ENCODE results near the gene PLEKHB1.

PLEKHB1 gene, protein sequence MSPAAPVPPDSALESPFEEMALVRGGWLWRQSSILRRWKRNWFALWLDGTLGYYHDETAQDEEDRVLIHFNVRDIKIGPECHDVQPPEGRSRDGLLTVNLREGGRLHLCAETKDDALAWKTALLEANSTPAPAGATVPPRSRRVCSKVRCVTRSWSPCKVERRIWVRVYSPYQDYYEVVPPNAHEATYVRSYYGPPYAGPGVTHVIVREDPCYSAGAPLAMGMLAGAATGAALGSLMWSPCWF

DNA sequence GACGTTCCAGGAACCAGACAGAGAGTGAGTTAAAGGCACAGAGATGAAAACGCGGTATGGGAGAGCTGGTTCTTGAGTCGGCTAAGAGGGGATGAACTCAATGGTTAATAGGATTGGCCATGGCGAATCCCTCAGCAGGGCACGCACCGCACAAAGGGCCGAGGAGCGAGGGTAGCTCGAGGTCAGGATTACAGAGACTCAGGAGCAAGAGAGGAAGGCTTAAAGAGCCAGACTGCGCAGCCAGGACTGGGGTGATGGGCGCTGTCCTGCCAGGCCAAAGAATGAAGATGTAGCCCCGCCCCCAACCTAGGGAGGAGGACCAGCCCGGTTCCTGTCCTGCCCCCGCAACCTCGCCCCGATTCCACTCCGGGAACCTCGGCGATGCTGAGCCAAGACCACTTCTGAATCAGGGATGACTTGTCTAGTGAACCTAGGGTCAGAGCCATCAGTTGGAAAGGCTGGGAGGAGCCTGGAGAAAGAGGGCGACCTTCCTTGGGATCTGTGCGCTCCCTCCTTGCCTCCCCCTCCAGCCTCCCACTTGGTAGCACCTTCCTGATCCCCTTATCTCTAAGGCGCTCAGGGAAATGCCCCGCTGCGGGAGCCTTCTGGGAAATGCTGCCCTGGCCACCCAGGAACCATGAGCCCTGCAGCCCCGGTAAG lies at the start of gene PLEKHB1:
PLEKHB1 (plus strand) TSS at position 610 of the 660 bp plus-strand sequence; CDS start at position 638, 28 bp downstream.
- no peak for DNase-seq

DNA sequence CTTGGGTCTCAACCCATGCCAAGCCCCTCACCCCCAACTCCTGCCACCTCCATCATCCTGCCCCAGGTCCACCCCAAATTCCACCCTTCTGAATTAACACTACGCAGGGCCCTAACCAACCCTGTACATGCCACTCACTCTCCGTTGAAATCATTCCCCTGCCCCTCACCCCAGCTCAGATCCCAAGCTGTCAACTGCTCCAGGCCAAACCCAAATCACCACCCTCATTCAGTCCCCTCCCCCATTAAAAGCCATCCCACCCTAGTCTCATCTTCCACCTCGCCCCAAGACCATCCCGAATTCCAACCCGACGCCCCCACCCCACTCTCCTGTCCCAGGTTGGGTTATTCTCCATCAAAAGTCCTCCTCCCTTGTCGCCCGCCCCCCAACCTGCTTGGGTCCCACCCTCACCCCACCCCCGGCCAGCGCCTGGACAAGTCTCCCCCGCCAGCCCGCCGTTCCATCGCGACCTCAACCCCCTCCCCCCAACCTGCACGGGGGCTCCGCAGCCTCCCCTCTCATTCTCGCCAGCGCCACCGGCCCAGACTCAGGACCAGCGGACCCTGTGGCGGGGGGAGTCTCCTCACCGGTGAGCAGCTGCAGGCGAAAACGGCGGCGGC lies 48.9 kb upstream of the PLEKHB1 start:
- DNase-seq: no peak

DNA sequence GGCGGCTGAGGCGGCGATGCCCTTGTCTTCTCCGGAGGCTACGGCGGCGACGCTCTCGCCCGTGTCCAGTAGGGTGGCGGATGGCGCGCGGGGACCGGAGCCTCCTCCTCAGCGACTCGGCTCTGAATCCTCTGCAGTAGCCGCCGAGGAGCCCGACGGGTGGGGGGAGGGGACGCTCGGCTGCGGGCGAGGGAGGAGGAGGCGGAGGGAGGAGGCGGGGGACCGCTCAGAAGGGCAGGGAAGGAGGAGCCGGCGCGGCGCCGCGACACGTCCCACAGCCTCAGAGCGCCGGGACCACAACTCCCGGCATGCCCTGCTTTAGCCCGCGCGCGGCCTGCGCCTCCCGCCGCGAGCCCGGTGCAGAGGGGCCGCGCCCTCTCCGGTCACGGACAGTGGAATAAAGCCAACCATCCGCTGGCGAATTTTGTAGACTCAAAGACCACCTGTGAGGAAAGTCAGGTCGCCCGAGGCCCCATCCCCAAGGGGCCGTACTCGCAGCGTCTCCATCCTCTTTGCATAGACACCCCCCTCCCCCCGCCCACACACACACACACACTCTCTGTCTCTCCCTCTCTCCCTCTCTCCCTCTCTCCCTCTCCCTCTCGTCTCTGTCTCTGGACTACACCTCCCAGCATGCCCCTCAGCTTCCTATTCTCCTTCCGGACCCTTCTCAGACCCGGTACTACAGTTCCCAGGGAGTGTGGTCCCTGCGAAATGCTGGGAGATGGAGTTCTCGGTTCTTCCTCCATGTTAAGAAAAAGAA lies 48.2 kb upstream of the PLEKHB1 start, which contains the start of gene FAM168A:
FAM168A (minus strand) TSS at position 157 of the 763 bp plus-strand sequence. CDS start 129,638 bp downstream, outside the sequence.
- peak; percentile 81 to 92 (median 90) for DNase-seq

DNA sequence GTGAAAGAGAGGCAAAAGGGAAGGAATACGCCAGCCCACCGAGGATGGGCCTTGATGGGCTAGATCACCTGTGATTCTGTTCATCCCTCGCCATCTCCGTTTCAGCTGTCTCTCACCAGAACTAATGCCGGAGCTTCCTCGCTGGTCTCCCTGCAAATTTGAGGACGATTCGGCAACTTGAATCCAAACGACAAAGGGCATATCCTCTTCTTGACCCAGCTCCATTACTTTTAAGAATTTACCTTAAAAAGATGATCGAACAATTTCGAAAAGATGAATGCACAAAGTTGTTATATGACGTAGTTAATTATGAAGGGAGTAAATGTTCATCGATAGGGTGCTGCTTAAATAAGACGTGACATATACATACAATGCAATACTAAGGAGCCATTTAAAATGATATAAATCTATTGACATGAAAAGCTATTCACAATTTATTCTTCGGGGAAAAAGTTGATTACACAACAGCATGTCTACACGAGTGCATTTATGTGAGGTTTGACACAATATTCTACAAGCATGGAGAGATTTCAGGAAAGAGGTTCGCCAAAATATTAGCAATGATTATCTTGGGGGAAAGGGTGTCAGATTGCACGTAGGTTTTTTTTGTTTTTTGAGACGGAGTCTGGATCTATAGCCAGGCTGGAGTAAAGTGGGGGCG lies 47.5 kb upstream of the PLEKHB1 start:
- no peak for DNase-seq

DNA sequence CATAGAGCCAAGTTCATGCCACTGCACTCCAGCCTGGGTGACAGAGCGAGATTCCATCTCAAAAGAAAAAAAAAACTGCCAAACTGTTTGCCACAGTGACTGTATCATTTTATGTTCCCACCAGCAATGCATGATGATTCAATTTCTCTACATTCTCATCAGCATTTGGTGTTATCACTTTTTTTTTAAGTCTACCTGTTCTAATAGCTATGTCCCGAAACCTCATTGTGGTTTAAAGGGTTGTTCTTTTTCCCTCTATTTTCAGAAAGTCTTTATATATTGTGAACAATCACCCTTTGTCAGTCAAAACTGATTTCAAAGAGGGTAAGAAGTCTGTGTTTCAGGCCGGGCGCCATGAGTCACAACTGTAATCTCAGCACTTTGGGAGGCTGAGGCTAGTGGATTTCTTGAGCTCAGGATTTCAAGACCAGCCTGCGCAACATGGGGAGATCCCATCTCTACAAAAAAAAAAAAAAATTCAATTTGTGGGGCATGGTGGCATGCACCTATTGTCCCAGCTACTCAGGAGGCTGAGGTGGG lies 33.7 kb upstream of the PLEKHB1 start:
- DNase-seq: no peak

DNA sequence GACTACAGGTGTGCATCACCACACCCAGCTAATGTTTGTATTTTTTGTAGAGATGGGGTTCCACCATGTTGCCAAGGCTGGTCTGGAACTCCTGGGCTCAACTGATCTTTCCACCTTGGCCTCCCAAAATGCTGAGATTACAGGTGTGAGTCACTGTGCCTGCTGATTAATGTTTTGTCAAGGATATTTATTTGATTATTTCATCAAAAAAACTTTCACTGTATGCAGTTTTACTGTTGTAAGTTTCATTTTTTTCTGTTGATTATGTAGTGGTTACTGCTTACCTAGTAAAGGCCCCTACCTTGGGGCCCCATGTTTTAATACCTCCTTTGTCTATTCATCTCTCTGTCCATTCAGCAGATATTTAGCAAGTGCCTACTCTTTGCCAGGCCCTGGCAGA lies 31.8 kb upstream of the PLEKHB1 start:
- no peak for DNase-seq

DNA sequence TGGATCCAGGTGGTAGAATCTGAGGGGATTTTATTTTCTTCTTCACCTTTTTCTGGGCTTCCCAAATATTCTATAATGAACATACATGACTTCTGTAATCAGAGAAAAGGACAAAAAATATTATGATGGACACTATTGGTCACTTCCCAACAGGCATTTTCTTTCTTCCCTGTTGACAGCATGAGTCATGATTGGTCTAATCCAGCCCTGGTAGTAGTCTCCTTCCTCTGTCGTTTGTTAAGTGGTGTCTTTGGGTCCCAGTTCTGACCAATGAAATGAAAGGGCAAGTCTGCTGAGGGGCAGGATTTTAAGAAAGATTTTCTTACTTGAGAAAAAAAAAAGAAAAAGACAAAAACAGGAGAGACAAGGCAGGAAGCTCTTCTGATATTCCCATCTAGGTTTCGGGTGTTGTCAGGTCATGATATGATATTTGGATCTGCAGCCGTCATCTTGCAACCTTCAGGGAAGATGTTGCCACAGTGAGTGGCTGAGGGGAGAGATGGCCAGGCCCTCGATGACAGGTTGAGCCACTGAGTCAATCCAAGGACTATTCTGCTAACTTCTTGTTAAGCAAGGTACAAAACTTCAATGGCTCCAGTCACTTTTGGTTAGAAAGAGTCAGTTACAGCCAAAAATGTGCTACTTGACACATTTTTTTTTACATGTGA lies 23.3 kb upstream of the PLEKHB1 start:
- no peak for DNase-seq

DNA sequence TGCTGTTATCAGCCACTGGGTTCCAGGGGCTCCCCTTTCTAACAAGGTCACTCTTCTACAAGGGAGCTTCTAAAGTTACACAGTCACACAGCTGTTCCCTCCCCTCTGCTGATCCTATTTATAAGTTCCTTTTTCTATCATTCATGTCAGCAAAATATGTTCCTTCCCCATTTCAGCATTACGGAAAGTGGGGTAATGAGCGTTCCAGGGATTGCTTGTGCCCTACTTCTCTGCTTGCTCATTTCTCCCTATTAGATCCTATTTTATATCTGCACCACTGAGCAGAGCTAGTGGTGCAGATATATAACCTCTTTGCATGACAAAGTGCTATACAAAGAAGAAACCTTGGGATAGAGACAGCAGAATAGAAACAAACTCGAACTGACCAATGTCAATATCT lies 22.7 kb upstream of the PLEKHB1 start:
- DNase-seq: no peak

DNA sequence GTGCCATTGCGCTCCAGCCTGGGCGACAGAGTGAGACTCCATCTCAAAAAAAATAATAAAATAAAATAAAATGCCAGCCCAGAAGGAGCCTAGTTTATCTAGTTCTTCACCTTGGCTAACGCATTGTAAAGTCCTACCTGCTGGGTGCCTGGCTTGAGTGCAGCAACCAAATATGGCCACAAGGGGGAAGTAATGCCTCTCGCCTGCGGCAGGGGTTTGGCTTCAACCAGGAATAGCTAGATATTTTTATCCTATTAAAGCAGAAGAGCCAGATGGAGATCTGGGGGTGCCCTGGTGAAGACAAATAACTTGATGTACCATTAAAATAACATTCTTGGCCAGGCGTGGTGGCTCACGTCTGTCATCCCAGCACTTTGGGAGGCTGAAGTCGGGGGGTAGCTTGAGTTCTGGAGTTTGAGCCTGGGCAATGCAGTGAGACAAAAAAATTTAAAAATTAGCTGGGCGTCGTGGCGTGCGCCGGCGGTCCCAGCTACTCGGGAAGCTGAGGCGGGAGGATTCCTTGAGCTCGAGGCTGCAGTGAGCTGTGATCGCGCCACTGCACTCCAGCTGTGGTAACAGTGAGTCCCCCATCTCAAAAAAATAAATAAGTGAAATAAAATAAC lies 20.6 kb upstream of the PLEKHB1 start:
- peak; percentile 23 to 43 (median 40) for DNase-seq

DNA sequence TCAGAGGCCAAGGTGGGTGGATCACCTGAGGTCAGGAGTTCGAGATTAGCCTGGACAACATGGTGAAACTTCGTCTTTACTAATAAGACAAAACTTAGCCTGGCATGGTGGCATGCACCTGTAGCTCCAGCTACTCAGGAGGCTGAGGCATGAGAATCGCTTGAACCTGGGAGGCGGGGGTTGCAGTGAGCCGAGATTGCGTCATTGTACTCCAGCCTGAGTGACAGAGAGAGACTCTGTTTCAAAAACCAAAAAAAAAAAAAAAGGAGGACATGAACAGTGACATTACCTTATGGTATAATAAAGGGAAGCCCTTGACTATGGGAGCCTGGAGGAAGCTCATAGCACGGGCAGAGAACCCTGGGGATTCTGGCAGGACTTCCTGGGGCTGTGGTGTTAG lies 16.5 kb upstream of the PLEKHB1 start:
- no peak for DNase-seq

DNA sequence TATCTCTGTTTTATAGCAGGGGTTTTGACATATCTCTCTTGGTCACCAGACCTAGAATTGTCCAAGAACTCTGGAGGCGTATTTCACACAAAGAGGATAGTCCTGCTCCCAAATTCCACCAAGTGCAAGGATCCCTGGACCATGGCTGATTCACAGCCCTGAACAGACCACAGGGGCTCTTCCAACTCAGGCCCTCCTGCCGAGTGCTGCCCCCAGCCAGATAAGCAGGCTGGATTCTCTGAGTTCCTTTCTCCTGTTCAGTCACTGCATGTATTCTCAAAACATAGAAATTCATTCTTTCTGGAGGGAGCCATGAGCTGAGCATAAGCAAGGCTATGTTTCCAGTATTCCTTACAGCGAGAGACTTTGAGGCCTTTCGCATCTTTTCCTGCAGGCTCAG lies 13.4 kb upstream of the PLEKHB1 start:
- DNase-seq: no peak

DNA sequence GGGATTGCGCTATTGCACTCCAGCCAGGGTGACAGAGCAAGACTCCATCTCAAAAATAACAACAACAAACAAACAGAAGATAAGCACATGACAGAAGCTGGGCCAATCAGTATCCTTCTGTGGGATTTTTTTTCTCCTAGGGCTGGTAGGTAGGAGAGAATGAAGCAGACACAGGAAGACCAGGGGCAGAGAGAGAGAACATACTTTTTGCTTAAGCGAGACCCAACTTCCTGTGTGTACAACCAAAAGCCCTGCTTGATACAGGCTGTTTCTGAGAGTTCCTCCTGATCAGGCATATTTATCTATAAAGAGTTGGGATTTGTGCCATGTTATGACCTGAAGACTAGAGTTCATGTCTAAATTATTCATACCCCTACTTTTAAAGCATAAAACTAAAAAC lies 12.4 kb upstream of the PLEKHB1 start:
- no peak for DNase-seq

DNA sequence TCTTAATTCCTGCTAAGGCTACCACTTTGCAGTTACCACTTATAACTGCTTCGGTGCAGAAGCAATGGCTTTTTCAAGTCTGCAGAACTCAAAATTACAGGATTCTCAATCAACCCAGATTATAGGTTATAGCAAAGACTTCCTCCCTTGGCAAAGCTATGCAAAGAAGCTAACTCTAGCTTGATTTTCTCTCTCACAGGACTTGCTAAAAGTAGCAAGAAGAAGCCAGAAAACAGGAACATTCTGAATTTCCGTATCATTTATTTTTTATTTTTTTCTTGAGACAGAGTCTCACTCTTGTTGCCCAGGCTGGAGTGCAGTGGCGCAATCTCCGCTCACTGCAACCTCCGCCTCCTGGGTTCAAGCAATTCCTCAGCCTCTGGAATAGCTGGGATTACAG lies 10.7 kb upstream of the PLEKHB1 start:
- no peak for DNase-seq

DNA sequence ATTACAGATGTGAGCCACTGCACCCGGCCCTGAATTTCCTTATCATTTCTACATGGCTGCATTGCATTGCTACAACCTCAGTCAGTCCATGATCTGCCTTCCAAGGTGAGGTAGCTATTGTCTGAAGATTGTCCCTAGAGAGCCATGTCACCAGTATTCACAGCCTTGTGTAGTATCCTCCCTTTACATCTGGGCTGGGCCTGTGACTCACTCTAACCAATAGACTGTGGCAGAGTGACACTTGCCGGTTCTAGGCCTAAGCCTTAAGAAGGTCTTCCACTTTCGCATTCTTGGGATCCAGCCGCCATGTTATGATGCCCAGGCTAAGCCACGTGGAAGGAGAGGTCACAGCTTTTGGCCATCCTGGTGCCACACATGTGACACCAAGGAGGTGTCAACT lies 10.1 kb upstream of the PLEKHB1 start:
- DNase-seq: no peak

DNA sequence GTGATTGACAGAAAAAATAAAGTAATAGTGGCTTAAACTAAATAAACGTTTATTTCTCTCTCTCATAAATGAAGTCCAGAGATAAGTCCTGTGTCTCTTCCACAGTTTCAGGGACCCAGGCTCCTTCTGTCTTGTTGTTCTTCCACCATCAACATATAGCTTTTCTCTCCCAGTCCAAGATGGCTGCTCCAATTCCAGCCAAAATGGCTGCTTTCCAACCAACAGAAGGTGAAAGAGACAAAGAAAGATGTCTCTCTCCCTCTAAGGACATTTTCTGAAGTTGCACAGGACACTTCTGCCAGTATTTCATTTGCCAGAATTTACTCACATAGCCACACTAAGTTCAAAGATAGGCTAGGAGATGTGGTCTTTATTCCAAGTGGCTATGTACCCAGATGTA lies 9.4 kb upstream of the PLEKHB1 start:
- no peak for DNase-seq

DNA sequence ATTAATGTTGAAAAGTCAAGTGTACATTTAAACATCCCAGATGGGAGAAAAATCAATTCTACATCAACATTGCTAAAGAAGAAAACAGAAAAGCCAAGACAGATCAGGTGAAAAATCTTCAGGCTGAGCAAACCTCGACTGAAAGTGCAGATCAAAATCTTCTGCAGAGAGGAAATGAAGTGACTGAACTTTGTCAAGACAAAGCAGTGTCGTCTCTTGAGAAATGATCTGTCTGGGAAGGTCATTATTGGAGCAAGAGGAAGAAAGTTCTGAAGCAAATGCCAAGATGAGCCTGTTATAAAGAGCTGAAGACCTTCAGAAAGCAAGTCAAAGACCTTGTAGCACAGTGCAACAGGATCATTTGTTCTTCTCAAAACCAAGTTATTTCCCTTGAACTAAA lies 5.8 kb upstream of the PLEKHB1 start:
- no peak for DNase-seq

DNA sequence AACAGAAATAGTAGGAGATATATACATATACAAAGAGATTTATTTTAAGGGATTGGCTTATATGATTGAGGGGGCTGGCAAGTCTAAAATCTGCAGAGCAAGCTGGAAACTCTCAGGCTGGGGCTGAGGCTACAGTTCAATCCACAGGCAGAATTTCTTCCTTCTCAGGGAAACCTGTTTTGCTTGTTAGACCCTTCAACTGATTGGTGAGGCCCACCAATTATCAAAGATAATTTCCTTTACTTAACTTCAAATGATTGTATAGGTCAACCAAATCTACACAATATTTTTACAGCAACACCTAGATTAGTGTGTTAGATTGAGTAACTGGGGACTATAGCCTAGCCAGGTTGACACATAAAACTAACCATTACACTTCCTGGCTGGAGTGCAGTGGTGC lies 4.7 kb upstream of the PLEKHB1 start:
- no peak for DNase-seq

DNA sequence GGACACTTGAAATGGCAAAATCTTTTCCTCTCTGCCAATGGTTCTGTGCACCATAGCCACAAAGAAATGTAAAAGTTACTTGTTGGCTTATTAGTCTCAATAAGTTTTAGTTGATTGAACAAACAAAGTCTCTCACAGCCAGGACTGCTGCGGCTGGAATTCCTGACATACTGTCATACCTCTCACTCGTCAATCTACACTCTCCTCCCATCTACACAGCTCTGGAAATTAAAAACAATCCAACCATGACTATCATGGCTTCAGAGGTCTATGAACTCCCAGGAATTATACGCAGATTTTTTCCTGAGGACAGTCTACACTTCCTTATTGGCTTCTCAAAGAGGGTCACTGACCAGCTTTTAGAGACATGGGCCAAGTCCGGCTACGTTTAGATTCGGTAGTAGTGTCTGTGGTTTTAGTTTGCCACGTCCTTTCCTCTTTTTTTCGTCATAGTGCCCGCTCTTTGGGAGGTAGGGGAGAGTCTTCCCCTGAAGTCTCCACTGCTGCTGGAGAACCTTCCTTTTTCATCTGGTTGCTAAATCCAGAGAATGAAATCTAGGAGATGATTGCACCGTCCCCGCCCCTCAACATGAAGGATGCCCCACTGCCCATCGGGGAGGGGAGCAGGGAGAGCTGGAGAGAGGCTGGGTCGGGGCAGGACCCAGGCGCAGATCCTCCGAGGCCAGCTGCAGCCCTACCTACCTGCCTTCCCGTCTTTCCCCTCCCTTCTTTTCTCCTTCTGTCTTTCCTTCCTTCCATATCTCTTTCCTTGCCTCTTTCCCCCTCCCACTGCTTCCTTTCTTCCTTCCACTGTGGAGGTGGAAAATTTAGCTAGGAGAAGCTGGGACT lies 1.0 kb upstream of the PLEKHB1 start:
- DNase-seq: no peak

DNA sequence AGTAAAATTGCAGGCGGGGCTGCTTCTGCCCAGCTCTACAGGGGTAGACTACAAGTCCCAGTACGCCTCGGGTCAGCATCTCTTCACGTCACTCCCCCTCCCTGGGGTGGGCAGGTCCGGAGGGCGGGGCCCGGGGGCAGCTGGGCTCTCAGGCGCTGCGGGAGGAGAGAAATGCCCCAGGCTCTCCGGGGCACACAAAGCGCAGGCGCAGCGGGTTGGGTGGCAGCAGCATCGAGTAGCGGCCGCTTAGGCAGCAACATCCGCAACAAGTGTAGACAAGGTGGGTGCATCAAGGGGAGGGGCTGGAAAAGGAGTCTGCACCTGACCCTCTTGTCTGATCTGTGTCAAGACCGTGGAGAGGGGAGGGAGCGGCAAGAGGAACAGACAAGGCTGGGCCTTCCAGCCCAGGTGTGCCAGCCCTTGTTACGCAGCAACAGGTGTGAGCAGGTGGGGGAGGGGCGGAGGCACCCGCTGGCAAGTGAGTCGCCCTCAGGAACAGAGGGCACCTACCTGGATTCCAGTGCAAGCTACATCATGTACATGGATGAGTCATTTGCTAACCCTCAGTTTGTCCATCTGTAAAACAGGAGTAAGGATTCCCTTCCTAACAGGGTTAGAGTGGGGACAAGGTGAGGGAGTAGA lies 1.2 kb downstream of the PLEKHB1 start:
- peak; percentile 76 to 90 (median 85) for DNase-seq

DNA sequence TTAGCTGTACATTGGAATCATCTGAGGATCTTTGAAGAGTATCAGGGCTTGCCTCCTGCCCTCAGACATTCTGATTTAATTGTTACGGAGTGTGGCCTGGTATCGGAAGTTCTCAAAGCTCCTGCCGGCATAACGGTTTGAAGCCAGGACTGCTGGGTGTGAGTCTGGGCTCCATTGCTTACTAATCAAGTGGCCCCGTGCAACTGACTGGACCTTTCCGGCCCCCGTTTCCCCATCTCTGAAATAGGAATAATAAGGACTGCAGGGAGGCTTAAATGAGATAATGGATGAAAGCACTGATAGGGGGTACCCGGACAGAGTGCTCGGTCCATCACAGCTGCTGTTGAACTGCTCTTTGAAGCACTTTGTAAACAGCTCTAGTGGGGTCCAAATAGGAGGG lies 1.7 kb downstream of the PLEKHB1 start:
- DNase-seq: no peak
